ENCODE data around the gene TRMT2A.
A peak's percentile ranks its signal among the peaks of the same experiment; 100 is the strongest.
"Not testable (repeated sequence)": the region's sequence is repeated elsewhere in the genome, so short reads cannot be mapped to it uniquely, and the experiment has no call there.

Gene TRMT2A

DNA sequence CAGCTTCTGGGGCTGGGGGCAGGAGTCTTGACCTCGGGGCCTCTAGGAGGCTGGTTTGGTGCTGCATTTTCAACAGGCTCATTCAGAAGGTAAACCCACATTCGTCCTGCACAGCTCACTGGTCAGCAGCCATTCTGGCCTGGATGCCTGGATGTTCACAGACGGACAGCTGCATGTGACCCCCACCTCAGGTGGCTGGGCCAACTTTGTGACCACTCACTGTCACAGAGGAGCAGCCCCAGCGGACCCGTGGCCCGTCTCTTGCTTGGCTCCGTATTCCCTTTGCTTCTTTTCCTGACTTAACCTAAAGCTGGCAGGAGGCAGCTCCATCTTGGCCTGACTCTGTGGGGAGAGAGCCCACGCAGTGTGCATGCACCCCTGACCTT lies 28.8 kb downstream of the TRMT2A start:
- DNase-seq (ENCODE audit: low read depth in 1 of 2, low spot score in 1 of 2), result no peak

DNA sequence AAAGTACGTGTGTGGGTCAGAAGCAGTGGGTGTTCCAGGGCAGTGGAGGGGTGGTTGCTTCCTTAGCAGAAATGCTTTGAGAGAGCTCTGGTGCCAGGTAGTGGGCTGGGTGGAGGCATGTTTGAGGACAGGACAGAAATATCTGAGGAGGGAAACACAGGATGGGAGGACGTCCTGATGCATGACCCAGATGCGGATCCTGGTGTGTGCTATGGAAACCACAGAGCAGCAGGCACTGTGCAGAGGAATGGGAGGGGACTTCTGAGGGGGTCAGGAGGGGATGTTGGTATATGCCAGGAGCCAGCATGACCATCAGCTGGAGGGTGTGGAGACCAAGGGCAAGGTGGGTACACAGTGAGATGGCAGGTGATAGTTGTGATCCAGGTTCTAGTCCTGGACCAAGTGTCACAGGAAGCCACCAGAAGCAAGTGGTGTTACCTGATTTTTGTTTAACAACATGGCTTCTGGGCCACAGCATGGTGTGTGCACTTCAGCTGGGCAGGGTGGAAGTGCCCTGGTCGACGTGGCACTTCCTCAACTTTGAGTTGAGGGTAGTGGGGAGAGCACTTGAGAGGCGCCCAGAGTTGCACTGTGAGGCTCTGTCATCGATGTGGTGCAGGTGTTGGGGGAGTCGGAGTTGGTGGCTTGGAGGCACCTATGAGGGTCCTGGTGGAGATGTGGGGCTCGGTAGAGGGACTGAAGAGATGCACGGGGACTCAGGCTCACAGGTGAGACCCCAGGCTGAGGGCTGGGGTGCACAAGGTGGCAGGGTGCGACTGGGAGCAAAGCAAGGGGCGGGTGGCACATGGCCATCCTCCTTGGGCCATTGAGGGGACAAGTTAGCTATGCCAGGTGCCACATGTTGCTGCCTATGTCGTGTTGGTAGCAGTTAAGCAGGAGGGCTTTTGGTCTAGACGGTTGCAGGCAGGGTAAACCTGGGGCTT lies 29.4 kb downstream of the TRMT2A start:
- no peak for DNase-seq (ENCODE audit: low read depth in 1 of 2, low spot score in 1 of 2)

DNA sequence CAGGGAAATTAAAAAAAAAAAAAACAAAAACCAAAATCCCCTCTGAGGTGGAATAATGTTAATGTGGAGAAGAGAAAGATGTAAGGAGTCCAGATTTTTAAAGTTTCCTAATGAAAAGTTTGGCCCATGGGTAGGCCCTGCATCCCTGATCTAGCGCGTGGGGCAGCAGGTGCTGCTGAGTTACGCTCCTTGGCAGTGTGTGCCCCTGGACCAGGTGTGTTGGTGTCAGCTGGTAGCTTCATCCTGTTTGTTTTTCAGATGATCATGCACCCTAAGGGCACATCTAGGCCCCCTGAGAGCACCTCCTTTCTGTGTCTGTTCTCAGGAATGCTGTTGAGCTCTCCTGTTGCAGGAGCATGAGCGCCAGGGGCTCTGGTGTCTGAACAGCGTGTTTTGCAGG lies 30.3 kb downstream of the TRMT2A start:
- DNase-seq (ENCODE audit: low read depth in 1 of 2, low spot score in 1 of 2), result no peak

DNA sequence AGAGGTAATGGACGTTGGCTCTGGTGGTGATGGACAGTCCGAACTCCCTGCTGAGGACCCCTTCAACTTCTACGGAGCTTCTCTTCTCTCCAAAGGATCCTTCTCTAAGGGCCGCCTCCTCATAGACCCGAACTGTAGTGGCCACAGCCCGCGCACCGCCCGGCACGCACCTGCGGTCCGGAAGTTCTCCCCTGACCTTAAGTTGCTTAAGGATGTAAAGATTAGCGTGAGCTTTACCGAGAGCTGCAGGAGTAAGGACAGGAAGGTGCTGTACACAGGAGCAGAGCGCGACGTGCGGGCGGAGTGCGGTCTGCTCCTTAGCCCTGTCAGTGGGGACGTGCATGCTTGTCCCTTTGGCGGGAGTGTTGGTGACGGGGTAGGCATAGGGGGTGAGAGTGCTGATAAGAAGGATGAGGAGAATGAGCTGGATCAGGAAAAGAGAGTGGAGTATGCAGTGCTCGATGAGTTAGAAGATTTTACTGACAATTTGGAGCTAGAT lies 30.9 kb downstream of the TRMT2A start:
- DNase-seq (ENCODE audit: low read depth in 1 of 2, low spot score in 1 of 2), result no peak

DNA sequence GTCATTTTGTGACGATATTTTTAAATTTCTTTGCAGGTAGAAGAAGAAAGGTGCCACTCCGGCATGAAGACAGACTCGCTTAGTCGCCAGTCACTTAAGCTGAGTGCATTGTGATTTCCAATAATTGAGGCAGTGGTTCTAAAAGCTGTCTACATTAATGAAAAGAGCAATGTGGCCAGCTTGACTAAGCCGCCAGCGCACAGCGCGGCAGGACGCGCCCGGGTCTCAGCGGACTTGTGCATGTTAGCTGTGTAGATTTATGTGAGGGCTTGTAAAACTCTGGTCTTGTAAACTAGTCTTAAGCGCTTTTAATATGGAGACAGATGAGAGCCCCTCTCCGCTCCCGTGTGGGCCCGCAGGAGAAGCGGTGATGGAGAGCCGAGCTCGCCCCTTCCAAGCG lies 31.4 kb downstream of the TRMT2A start:
- no peak for DNase-seq (ENCODE audit: low read depth in 1 of 2, low spot score in 1 of 2)

DNA sequence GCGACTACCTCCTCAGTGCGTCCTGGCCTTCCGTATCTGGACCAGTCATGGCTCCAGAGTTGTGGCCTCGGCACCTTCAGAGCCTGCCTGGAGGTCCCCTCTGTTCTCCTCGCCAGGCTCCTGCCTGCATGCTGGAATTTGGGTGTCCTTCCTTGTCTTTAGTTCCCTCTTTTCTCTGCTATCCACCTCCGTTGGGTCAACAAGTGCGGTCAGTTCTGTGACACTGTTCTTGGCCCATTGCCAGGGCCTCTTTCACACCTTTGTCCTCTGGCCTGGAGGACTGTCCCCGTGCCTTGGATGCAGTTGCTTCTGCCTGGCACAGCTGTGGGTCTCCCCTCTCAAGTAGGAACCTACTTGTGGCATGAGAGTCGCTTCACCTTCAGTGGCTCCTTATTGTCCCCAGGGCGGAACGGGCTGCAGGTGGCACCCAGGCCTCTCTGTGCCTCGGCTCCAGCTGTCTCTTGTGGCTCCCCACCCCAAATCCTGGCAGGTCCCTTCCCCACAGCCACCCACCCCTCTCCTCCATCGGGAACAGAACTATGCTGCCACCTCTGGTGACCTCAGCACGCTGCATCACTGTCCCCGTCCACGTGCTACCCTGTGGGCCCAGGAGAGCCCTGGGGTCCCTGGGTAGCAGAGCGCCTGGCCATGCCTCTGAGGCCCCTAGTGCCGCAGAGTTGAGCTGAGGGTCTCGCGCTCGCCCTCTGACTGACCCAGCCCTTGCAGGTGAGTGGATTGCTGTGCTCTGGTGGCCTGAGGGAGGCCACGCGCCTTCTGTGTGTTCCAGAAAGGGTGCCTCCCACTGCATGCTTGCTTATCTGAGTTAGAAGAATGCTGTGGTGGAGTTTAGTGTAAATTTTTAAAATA lies 32.2 kb downstream of the TRMT2A start:
- DNase-seq (ENCODE audit: low read depth in 1 of 2, low spot score in 1 of 2), result no peak

DNA sequence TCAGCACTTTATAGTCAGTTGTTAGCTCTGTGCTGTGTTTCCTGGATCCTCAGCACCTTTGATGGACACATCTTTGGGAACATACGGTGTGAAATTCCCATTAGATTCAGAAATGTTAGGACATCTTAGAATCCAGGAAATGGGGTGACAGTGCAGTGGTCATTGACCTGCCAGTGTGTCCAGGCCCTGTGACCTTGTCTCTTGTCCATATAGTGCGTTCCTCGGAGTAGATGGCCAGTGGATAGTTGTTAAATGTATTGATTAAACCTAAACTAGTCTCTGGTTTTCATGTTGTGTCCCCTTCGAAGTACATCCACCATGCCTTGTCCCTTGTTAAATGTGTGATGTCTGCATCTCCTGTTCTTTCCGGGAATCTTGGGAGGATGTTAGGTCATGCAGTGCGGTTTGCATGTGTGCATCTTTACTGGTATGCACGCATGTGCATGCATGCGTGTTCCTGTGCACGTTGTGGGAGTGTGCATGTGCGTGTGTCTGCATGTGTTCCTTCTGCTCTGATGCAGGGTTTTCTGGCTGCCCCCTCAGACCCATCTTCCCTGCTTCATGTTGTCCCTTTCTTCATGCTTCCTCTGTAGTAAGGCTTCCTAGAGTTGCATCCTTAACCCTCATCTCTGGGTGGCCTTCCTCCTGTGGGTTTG lies 33.0 kb downstream of the TRMT2A start:
- no peak for DNase-seq (ENCODE audit: low read depth in 1 of 2, low spot score in 1 of 2)

DNA sequence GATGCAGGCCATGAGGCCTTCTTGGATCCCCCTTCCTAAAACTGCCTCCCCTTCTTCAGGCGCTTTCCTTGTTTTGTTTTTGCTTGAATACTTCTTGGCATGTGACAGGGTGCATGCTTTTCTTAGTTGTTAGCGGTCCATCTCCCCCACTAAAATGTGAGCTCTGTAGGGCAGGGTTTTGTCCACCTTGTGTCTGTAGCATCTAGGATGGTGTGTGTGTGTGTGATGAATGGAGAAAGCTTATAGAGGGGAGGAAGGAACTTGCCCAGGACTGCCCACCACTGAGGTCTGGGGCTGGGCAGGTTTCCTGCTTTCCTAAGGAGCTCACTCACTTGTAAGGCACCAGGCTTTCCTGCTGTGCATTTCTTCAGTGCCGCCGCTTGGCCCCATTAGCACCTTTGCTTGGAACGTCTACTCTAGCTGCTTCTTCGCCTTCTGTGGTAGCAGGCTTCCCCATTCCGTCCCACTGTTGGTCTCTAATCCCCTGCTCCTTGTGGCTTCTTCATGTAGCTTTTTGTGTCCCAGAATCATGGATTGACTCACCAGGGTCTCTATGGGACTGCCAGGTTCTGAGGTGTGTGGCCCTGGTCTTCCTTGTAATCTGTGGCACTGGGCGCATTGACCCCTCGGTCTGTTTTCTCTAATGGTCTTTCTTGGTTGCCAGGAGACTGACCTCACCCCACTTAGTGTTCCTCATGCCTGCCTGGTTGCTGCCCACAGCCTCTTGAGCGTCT lies 33.7 kb downstream of the TRMT2A start:
- DNase-seq (ENCODE audit: low read depth in 1 of 2, low spot score in 1 of 2), result no peak

DNA sequence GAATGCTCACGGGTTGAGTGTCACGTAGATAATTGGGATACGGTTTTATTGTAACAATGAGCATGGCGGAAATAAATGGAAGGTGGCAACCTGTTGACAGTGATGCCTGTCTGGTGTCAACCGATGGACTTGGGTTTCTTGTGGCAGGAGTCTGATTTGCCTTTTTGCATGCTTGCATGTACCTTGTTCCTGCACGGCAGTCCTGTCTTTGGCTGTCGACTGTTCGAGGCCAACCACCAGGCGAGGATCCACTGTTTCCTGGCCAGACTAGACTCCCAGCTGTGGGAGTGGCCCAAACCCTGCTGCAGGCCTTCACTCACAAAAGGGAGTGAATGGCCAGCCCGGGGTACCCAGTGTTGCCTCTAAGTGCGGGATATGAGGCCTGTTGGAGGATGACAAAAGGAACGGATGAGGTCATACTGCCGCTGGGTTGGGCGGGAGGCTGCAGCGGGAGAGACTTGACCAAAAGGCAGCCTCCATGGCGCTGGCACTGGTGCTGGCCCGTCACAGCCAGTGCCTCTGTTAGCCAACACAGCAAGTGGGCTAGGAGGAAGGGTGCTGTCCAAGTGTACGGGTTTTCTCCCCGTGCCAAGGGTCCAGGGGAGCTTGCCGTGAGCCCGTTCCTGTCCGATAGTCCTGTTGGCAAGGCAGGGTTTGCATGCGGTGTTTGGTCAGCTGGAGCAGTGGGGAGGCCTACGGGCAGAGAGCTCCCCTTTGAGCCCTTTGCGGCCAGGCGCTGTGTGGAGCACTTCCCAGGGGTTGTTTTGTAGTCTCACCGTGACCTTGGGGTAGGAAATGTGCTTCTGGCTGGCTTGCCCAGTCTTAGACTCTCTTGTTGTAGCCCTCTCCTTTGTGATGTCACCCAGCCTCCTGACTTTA lies 36.0 kb downstream of the TRMT2A start:
- no peak for DNase-seq (ENCODE audit: low read depth in 1 of 2, low spot score in 1 of 2)

DNA sequence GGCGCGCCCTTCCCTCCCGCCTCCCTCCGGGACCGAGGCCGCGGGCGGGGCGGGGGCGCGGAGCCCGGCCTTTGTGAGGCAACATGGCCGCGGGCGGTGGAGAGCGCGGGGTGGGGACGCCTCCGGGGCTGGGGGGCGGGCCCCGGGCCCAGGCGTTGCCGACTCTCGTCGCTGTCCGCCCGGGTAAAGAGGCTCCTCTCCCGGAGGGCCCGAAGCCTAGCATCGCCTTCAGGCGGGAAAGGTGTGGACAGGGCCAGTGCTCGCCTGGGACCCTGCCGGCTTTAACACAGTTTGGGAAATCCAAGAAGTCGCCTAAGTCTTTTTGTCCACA lies 36.6 kb downstream of the TRMT2A start:
- peak; percentile 52 to 61 for DNase-seq (ENCODE audit: low read depth in 1 of 2, low spot score in 1 of 2)

DNA sequence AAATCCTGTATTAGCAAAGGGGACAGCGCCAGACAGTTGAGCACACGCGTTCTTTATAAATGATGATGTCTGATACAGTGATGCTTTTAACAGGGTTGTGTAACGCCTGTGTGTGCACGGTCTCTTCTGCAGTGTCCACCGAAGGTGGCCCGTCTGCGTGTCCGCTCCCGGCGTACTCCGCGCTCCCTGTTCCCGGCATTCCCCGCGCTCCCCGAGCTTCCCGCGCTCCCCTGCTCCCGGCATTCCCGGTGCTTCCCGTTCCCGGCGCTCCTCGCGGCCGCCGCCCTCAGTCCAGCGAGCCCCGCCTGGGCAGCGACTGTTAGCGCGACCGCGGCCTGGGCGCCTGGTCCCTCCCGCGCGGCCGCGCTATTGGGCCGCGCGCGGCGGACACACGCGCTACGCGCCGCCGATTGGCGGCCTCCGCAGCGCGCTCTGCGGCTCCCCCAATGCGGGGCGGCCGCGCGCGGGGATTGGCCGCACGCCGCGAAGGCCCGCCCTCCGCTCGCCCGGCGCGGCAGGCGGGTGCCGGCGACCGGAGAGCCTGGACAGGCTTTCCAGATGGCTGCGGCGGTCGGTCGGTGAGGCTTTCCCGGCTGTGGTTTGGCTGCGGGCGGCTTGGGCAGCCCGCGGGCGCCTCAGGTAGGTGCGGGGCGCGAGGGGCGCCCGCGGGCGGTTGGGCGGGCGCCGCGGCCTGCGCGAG lies 37.1 kb downstream of the TRMT2A start, which contains the start of gene DGCR8:
DGCR8 (plus strand) TSS at position 497 of the 700 bp plus-strand sequence. CDS start 5,723 bp downstream, outside the sequence.
- DNase-seq (ENCODE audit: low read depth in 1 of 2, low spot score in 1 of 2), result peak; percentile 43 to 61

DNA sequence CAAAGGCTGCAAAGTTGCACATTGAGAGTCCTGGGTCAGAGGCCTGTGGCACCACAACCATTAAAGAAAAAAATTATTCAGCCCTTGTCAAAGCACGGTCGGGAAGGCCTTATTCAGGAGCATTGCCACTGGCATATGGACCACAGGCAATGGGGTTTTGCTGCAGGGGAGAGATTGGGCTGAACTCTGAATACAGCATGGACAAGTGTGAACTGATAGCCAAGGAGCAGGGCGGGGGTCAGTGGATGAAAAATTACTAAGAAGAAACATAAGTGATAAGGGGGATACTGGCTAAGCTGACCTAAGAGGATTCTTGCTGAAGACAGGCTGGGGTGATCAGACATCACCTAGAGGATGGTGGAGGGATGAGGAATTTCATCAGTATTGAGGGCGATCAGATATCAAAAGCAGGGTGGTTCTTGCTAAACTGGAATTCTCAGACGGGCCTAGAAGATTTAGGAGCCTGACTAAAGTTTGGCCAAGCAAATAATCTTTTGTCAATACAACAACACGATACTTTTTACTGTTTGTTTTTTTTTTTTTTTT lies 40.3 kb downstream of the TRMT2A start:
- DNase-seq (ENCODE audit: low read depth in 1 of 2, low spot score in 1 of 2), result no peak

DNA sequence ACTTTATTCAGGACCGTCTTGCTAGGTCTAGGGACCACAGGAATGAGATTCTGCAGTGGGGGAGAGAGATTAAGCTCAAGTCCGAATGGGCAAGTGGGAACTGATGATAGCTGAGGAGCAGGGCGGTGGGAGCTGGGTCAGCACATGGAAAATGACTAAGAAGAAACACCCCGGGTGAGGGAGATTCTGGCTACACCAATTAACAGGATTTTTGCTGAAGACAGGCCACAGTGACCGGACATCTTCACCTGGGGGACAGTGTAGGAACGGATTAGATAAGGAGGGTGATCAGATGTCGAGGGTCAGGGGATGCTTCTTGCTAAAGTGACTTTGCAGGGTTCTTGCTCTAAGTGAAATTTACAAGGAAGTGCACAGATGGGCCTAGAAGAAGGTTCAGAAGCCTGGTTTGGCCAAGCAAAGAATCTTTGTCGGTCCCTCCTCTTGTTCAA lies 45.5 kb downstream of the TRMT2A start:
- DNase-seq (ENCODE audit: low read depth in 1 of 2, low spot score in 1 of 2), result no peak

DNA sequence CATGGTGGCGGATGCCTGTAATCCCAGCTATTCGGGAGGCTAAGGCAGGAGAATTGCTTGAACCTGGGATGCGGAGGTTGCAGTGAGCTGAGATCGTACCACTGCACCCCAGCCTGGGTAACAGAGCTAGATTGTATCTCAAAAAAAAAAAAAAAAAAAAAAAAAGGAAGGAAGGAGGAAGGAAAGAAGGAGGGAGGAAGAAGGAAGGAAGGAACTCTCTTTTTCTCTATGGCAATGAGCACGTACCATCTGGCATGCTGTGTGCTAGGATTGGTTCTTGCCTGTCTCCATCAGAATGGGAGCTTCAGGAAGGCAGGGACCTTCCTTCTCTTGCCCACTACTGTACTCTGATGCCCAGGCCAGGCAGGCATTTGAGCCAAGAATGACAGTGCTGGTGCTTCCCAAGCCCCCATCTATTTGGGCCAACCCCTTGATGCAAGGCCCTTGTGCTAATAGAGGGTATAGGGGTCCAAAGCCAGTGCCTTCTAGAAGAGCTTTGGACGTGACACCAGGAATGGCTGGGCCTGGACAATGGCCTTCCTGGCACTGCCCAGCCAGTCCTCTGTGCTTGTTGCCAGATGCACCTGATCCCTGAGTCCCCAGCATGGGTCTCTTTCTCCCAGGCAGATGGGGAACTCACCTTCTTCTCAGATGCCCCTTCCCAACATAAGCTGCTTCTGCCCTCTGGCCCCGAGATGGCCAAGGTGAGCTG lies 47.5 kb downstream of the TRMT2A start:
- no peak for DNase-seq (ENCODE audit: low read depth in 1 of 2, low spot score in 1 of 2)

DNA sequence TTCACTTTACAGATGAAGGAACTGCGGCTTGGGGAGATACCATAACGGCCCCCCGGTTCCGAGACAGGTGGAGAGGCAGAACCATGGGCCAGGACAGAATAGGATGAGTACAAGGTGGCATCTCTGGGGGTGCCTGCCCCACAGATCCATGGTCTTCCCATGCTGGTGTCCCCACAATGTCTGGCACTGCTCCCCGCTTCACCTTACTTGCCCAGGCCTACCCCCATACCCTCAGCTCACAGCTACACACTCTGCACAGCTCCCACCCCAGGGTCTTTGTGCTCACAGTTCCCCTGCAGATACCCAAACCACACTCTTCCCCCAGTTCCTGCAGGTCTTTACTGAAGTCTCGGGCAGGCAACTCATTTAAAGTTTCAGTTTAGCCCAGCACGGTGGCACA lies 48.4 kb downstream of the TRMT2A start:
- no peak for DNase-seq (ENCODE audit: low read depth in 1 of 2, low spot score in 1 of 2)

DNA sequence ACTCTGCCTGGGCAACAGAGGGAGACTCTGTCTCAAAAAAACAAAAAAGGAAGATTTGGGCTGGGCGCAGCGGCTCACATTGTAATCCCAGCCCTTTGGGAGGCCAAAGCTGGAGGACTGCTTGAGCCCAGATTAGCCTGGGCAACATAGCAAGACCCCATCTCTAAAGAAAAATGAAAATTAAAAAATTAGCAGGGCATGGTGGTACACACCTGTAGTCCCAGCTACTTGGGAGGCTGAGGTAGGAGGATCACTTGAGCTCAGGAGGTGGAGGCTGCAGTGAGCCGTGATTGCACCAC lies 49.7 kb downstream of the TRMT2A start:
- not testable (repeated sequence) for DNase-seq (ENCODE audit: low read depth in 1 of 2, low spot score in 1 of 2)

DNA sequence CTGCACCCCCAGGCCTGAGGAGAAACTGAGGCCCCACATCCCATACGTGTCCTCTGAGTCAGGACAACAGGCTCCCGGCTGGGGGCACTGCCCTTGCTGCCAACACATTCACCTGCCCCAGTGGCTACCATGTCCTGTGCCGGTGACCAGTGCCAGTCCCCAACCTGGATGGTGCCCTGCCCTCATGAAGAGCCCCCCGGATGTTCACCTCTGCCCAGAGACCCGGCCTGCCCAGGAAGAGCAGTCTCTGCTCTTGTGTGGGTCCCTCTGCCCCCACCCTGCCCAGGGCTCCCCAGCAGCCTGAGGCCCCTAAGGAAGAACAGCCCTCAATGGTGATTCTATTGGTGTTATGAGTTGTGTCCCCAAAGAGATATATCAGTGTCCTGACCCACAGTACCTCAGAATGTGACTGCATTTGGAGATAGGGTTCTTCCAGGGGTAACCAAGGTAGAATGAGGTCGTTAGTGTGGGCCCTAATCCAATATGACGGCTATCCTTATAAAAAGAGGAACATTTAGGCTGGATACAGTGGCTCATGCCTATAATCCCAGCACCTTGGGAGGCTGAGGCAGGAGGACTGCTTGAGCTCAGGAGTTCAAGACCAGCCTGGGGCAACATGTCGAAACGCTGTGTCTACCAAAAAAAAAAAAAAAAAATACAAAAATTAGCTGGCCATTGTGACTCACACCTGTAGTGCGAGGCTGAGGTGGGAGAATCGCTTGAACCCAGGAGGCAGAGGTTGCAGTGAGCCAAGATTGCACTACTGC lies 50.2 kb downstream of the TRMT2A start:
- no peak for DNase-seq (ENCODE audit: low read depth in 1 of 2, low spot score in 1 of 2)
